Mesothelial cell of epicardium (in vitro differentiated cells): ENCODE results near the gene RTEL1. TPM values are rescaled to one million over a fixed set of nuclear protein-coding genes. Genes with fewer than 3 reads are reported as not detected.

Experiments
- DNase-seq, 2 experiments: peaks; one replicate each; pipeline ENCODE4 v3.0.0; 2021; ENCODE audit warnings: low spot score in 2 of 2; ENCODE audit not compliant: unreplicated experiment in 2 of 2
- H3K27ac Mint-ChIP-seq: 2 replicates; pipeline ENCODE4 v1.8.0; 2021; ENCODE audit warnings: mixed read lengths
- H3K27me3 Mint-ChIP-seq: 2 replicates; pipeline ENCODE4 v1.8.0; 2021; ENCODE audit warnings: low read depth, mixed read lengths
- H3K36me3 Mint-ChIP-seq: 2 replicates; pipeline ENCODE4 v1.8.0; 2021; ENCODE audit warnings: mixed read lengths
- H3K4me1 Mint-ChIP-seq: 2 replicates; pipeline ENCODE4 v1.8.0; 2021; ENCODE audit warnings: mixed read lengths
- H3K4me3 Mint-ChIP-seq: 2 replicates; pipeline ENCODE4 v1.8.0; 2021; ENCODE audit warnings: mild to moderate bottlenecking, moderate library complexity, mixed read lengths
- H3K9me3 Mint-ChIP-seq: 2 replicates; pipeline ENCODE4 v1.8.0; 2021; ENCODE audit warnings: mixed read lengths
- CTCF ChIP-seq: fragments of 200-600 bp; sonication (generic); IDR thresholded peaks from one replicate; pipeline ENCODE4 v1.5.0; 2021; ENCODE audit warnings: antibody characterized with exemption; ENCODE audit not compliant: unreplicated experiment
- total RNA-seq: library from RNA; stranded (reverse); gene quantifications from 3 replicates; pipeline ENCODE4 v1.2.1, GENCODE V29; 2021

RTEL1 gene
- total RNA-seq, 1 donor from 2014 or later: 38.7 TPM

GRCh38 chr20:63733579-63734081 is 75.5 kb downstream of the RTEL1 start:
- Mint-ChIP-seq H3K27ac (no peak overlapping the region), H3K9me3 (no peaks in the 10 kb centered on the region), H3K36me3 (peaks cover 21% of the 10 kb centered on the region), H3K4me3 (no peak overlapping the region), H3K27me3 (peaks cover 7% of the 10 kb centered on the region), H3K4me1 (no peaks in the 10 kb centered on the region)
- TF ChIP-seq CTCF: no peak
- DNase-seq: no peak

GRCh38 chr20:63734111-63734945 is 76.2 kb downstream of the RTEL1 start:
- no peak for DNase-seq
- Mint-ChIP-seq H3K4me3 (no peak overlapping the region), H3K27me3 (peaks cover 7% of the 10 kb centered on the region), H3K4me1 (no peaks in the 10 kb centered on the region), H3K27ac (no peak overlapping the region), H3K36me3 (peaks cover 19% of the 10 kb centered on the region), H3K9me3 (no peaks in the 10 kb centered on the region)
- TF ChIP-seq CTCF: no peak

- Mint-ChIP-seq H3K4me1 (no peaks in the 10 kb centered on the region), H3K27me3 (peaks cover 7% of the 10 kb centered on the region), H3K27ac (no peak overlapping the region), H3K4me3 (no peak overlapping the region), H3K36me3 (peaks cover 15% of the 10 kb centered on the region), H3K9me3 (no peaks in the 10 kb centered on the region)
- DNase-seq: no peak
- TF ChIP-seq CTCF: no peak
Measured at GRCh38 chr20:63734946-63735858, 77.1 kb downstream of the RTEL1 start.

- Mint-ChIP-seq H3K27me3 (peaks cover 7% of the 10 kb centered on the region), H3K9me3 (no peaks in the 10 kb centered on the region), H3K27ac (no peak within 1 kb of the TSS), H3K4me3 (no peak within 1 kb of the TSS), H3K4me1 (no peaks in the 10 kb centered on the region), H3K36me3 (peaks cover 14% of the 10 kb centered on the region)
- no peak for TF ChIP-seq CTCF
- DNase-seq: no peak
Measured at GRCh38 chr20:63735859-63736718, 78.0 kb downstream of the RTEL1 start, which contains the start of gene LIME1. TSS of gene LIME1 (plus strand) at chr20:63736664. CDS start at chr20:63737550, 886 bp downstream.
